A673 (cell line): ENCODE measurements around the gene SMC2. TPM values are rescaled to one million over a fixed set of nuclear protein-coding genes. Genes with fewer than 3 reads are reported as not detected.

Source experiments
- BruUV-seq: library from RNA; stranded (reverse); fragments of 400-500 nt; replicated peaks from 2 replicates; lab custom pipeline; 2021; lab: Mats Ljungman, UMichigan
- CTCF ChIA-PET: fragments of 300-600 bp; sonication (Branson Sonifier 250); formaldehyde crosslinking; loops from one replicate; lab custom pipeline; 2022; ENCODE audit warnings: antibody characterized with exemption; lab: Charles Lee
- POLR2A ChIA-PET: fragments of 300-600 bp; sonication (Branson Sonifier 250); formaldehyde crosslinking; loops from one replicate; lab custom pipeline; 2022; ENCODE audit warnings: antibody characterized with exemption; ENCODE audit not compliant: low non-redundant PET; lab: Charles Lee
- DNase-seq: peaks from one replicate; pipeline ENCODE4 v3.0.0-alpha.2; 2015; ENCODE audit warnings: low spot score
- H3K27ac ChIP-seq: fragments of 200-600 bp; sonication (generic); 2 replicates; pipeline ENCODE4 v1.5.1; 2016; ENCODE audit warnings: mixed run types, low read depth, mild to moderate bottlenecking, mixed read lengths, antibody characterized with exemption, low read length; ENCODE audit not compliant: poor library complexity, severe bottlenecking
- H3K27me3 ChIP-seq: fragments of 200-600 bp; sonication (generic); replicated peaks from 2 replicates; pipeline ENCODE4 v1.6.1; 2017; ENCODE audit warnings: mixed run types, low read depth, mild to moderate bottlenecking, mixed read lengths, antibody characterized with exemption, low read length; ENCODE audit not compliant: insufficient read depth, poor library complexity
- H3K36me3 ChIP-seq: fragments of 200-600 bp; sonication (generic); 2 replicates; pipeline ENCODE4 v1.6.1; 2016; ENCODE audit warnings: mixed run types, mild to moderate bottlenecking, mixed read lengths, antibody characterized with exemption, low read length; ENCODE audit not compliant: insufficient read depth, poor library complexity, severe bottlenecking
- H3K4me1 ChIP-seq: fragments of 200-600 bp; sonication (generic); 2 replicates; pipeline ENCODE4 v1.6.1; 2017; ENCODE audit warnings: mixed run types, mild to moderate bottlenecking, mixed read lengths, antibody characterized with exemption, low read length; ENCODE audit not compliant: insufficient read depth, poor library complexity, severe bottlenecking
- H3K4me3 ChIP-seq: fragments of 200-600 bp; sonication (generic); 2 replicates; pipeline ENCODE4 v1.5.1; 2016; ENCODE audit warnings: low read depth, mixed run types, mild to moderate bottlenecking, mixed read lengths, low read length; ENCODE audit not compliant: poor library complexity, severe bottlenecking
- H3K9me3 ChIP-seq: fragments of 200-600 bp; sonication (generic); 2 replicates; pipeline ENCODE4 v1.6.1; 2016; ENCODE audit warnings: mixed run types, low read depth, mild to moderate bottlenecking, mixed read lengths, antibody characterized with exemption, low read length; ENCODE audit not compliant: poor library complexity, severe bottlenecking
- CTCF ChIP-seq: fragments of 300-800, 200-600 bp; sonication (generic); conservative IDR thresholded peaks from 2 replicates; pipeline ENCODE4 v1.5.1; 2017; ENCODE audit warnings: low read depth, mild to moderate bottlenecking, antibody characterized with exemption, low read length, moderate library complexity, mixed read lengths
- EZH2 ChIP-seq: fragments of 200-600 bp; sonication (generic); IDR thresholded peaks from 2 replicates; pipeline ENCODE4 v1.6.1; 2017; ENCODE audit warnings: borderline replicate concordance, low read depth, mild to moderate bottlenecking, mixed read lengths, antibody characterized with exemption, low read length; ENCODE audit not compliant: poor library complexity, severe bottlenecking
- intact Hi-C: fragments of 100-400 bp; cut with micrococcal nuclease; formaldehyde crosslinking; loops from one replicate; pipeline ENCODE4 v1.10.0; 2022; ENCODE audit not compliant: unreplicated experiment
- total RNA-seq: library from RNA; stranded (reverse); gene quantifications from 2 replicates; pipeline ENCODE4 v1.2.3, GENCODE V29; 2021

The SMC2 gene
- total RNA-seq, 1 experiment from 2014 or later: 73.6 TPM

- H3K9me3 ChIP-seq: no peaks in the 10 kb centered on the region
- intact Hi-C loops: no loop called here
- DNase-seq: no peak
- no peak overlapping the region for H3K27ac ChIP-seq
- ChIA-PET CTCF (no interaction called here), POLR2A (no interaction called here)
- H3K4me3 ChIP-seq: no peak overlapping the region
- no TSS peak for BruUV-seq
- TF ChIP-seq CTCF (no peak), EZH2 (no peak)
- no peaks in the 10 kb centered on the region for H3K27me3 ChIP-seq
- H3K36me3 ChIP-seq: peaks cover 51% of the 10 kb centered on the region
- H3K4me1 ChIP-seq: no peaks in the 10 kb centered on the region
These were observed 16.4 kb downstream of the SMC2 start for GRCh38 chr9:104110509-104110908.

GRCh38 chr9:104118916-104119315 lies 24.8 kb downstream of the SMC2 start:
- H3K27ac ChIP-seq: no peak overlapping the region
- no peak for DNase-seq
- intact Hi-C loops: no loop called here
- H3K36me3 ChIP-seq: peaks cover 83% of the 10 kb centered on the region
- no peaks in the 10 kb centered on the region for H3K4me1 ChIP-seq
- BruUV-seq: no TSS peak
- H3K27me3 ChIP-seq: no peaks in the 10 kb centered on the region
- H3K9me3 ChIP-seq: no peaks in the 10 kb centered on the region
- ChIA-PET CTCF (no interaction called here), POLR2A (no interaction called here)
- TF ChIP-seq CTCF (no peak), EZH2 (no peak)
- no peak overlapping the region for H3K4me3 ChIP-seq

- no peak overlapping the region for H3K4me3 ChIP-seq
- H3K27me3 ChIP-seq: no peaks in the 10 kb centered on the region
- no TSS peak for BruUV-seq
- no peak for TF ChIP-seq EZH2
- no peak for TF ChIP-seq CTCF
- peaks cover 82% of the 10 kb centered on the region for H3K36me3 ChIP-seq
- intact Hi-C loops: no loop called here
- CTCF ChIA-PET: no interaction called here
- no peaks in the 10 kb centered on the region for H3K9me3 ChIP-seq
- DNase-seq: no peak
- POLR2A ChIA-PET: no interaction called here
- H3K27ac ChIP-seq: no peak overlapping the region
- no peaks in the 10 kb centered on the region for H3K4me1 ChIP-seq
These were observed 26.9 kb downstream of the SMC2 start for GRCh38 chr9:104121022-104121421.
